Heart right ventricle (tissue), 16 donors: ENCODE data around the gene MEDAG. TPM values are rescaled to one million over a fixed set of nuclear protein-coding genes. Genes with fewer than 3 reads are reported as not detected.

Source experiments
- ATAC-seq, 8 donors: fragments of 200-7000 bp; cut with Tn5 transposase; one replicate each; pipeline ENCODE4 v1.9.1; 2020; ENCODE audit warnings: mild to moderate bottlenecking in 8 of 8, moderate library complexity in 8 of 8, moderate number of reproducible peaks in 1 of 8
- DNase-seq, 2 donors: peaks; one replicate each; pipeline ENCODE4 v3.0.0-alpha.2; 2020
- H3K27ac ChIP-seq, 10 donors: fragments of 200-600 bp; sonication (generic) in 2 of 10; one replicate each; pipeline versions ENCODE4 v1.5.0 to v1.8.0; 2020 to 2022; ENCODE audit warnings: mild to moderate bottlenecking in 3 of 10
- H3K27me3 ChIP-seq, 7 donors: fragments of 200-600 bp; one replicate each; pipeline ENCODE4 v1.8.0; 2021 to 2022; ENCODE audit warnings: mild to moderate bottlenecking in 2 of 7
- H3K36me3 ChIP-seq, 9 donors: fragments of 200-600 bp; sonication (generic) in 1 of 9; one replicate each; pipeline versions ENCODE4 v1.5.0 to v1.8.0; 2020 to 2022; ENCODE audit warnings: mild to moderate bottlenecking in 2 of 9
- H3K4me1 ChIP-seq, 9 donors: fragments of 200-600 bp; sonication (generic) in 1 of 9; one replicate each; pipeline versions ENCODE4 v1.5.0 to v1.8.0; 2020 to 2022; ENCODE audit warnings: mild to moderate bottlenecking in 4 of 9
- H3K4me3 ChIP-seq, 10 donors: fragments of 200-600 bp; sonication (generic) in 2 of 10; one replicate each; pipeline versions ENCODE4 v1.5.0 to v1.8.0; 2020 to 2022; ENCODE audit warnings: mild to moderate bottlenecking in 7 of 10, moderate library complexity in 2 of 10
- H3K9me3 ChIP-seq, 11 donors: fragments of 200-600 bp in 10 of 11; sonication (generic) in 2 of 11; one replicate each; pipeline versions ENCODE4 v1.5.0 to v1.8.0; 2013 to 2022; ENCODE audit warnings: mild to moderate bottlenecking in 2 of 11, control low read depth in 1 of 11, moderate library complexity in 1 of 11
- WGBS, 2 donors: extraction: QIAGEN DNeasy Blood & Tissue Kit; methylation state at CpG; one replicate each; pipeline ENCODE4 v1.1.7; 2013; ENCODE audit warnings: inconsistent platforms in 1 of 2; 5-methylcytosine and 5-hydroxymethylcytosine counted together
- intact Hi-C, 10 donors: fragments of 100-400 bp; cut with DNase I; formaldehyde crosslinking; loops; one replicate each; pipeline versions ENCODE4 v1.11.1 to v1.14.2; 2022
- polyA plus RNA-seq, 2 donors: library from polyadenylated mRNA; stranded (reverse); fragments of 200-250 nt; gene quantifications; one replicate each; pipeline ENCODE4 v1.2.3, GENCODE V29; 2013
- total RNA-seq, 10 donors: library from RNA; stranded (reverse); fragmentation: NEBNext Ultra II Directional in 3 of 10; extraction: Animal tissue kit (Norgen Biotek cat#: 25700) in 3 of 10; gene quantifications; one replicate each; pipeline versions ENCODE4 v1.2.1 to v1.2.4, GENCODE V29; 2021 to 2023
- TF ChIP-seq, protein P1 (sequence below), 9 donors: fragments of 200-600 bp; sonication (generic) in 2 of 9; IDR thresholded peaks; one replicate each; pipeline versions ENCODE4 v1.5.0 to v1.8.0; 2021 to 2022; ENCODE audit warnings: antibody characterized with exemption in 9 of 9, mild to moderate bottlenecking in 5 of 9, moderate library complexity in 1 of 9
- donor health status: Arrhythmogenic right ventricular cardiomyopathy.
- donor health status: ischemic (EF 13 %, LVEDD 7.1; RV severe dilation, severe dysfunction).
- donor health status: healthy with polysubstance abuse.
- donor health status: DM: no; HTN: yes; CAD: no.
- donor health status: DM: no; HTN: no; CAD: no.
- donor health status: ischemic (EF 25% LVEDD 6.9; RV normal size, moderate dysfunction).
- donor health status: ischemic (EF 25% LVEDD 5.7; RV mildly dilated, moderate dysfunction).
- donor health status: healthy.
- donor health status: DM: yes; HTN: yes; CAD: no.
- donor health status: Ischemic cardiomyopathy.
- donor health status: ischemic (EF 35%, LVEDD 5.7; RV mildly dilated, moderate dysfunction).
- donor health status: nonischemic (EF 11% LVEDD 7.7; RV severe dilation, severe dysfunction).
- donor health status: DM: yes; HTN: yes; CAD: no.
- donor health status: PGD.
- donor health status: ischemic (EF 29% LVEDD 5.4; RV normal size, mild dysfunction).
- donor health status: nonischemic (EF 23%, LVEDD 6.1; RV moderate dilation, normal function).

MEDAG gene
- total and polyA plus RNA-seq, 12 donors, result 3.2 to 22.1 (median 5.5) TPM

DNA sequence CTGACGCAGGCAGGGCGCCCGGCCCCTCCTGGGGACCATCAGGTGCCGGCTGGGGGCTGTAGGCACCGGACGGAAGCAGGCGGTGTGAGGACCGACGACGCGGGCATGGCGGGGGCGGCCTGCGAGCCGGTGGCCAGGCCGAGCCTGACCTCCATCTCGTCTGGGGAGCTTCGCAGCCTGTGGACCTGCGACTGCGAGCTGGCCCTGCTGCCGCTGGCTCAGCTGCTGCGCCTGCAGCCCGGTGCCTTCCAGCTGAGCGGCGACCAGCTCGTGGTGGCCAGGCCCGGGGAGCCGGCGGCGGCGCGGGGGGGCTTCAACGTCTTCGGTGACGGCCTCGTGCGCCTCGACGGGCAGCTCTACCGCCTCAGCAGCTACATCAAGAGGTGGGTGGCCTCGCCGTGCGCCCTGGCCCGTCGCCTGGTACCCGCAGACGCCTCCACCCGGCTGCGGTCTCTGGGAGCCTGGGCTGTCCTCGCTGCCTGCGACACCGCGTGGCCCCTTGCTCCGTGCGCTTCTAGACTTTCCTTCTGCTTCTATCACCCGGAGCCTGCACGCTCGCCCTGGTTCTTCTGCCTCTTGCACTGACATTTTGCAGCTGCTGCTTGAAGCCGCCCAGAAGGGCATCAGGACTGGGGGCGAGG, 460 bp downstream of the MEDAG start:
- DNase-seq (peak in 1 of 2 donors; percentile 29), ATAC-seq (peak in 7 of 8 donors; percentile 2 to 54 (median 31))
- TF ChIP-seq, protein P1, sequence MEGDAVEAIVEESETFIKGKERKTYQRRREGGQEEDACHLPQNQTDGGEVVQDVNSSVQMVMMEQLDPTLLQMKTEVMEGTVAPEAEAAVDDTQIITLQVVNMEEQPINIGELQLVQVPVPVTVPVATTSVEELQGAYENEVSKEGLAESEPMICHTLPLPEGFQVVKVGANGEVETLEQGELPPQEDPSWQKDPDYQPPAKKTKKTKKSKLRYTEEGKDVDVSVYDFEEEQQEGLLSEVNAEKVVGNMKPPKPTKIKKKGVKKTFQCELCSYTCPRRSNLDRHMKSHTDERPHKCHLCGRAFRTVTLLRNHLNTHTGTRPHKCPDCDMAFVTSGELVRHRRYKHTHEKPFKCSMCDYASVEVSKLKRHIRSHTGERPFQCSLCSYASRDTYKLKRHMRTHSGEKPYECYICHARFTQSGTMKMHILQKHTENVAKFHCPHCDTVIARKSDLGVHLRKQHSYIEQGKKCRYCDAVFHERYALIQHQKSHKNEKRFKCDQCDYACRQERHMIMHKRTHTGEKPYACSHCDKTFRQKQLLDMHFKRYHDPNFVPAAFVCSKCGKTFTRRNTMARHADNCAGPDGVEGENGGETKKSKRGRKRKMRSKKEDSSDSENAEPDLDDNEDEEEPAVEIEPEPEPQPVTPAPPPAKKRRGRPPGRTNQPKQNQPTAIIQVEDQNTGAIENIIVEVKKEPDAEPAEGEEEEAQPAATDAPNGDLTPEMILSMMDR (IDR thresholded peaks at IDR 0.05), result no peak
- H3K9me3 ChIP-seq, result no peaks in the 10 kb centered on the region
- WGBS, 2 donors, result 12 to 20% methylated on average over 56 to 60 of the region's 60 CpGs
- intact Hi-C loops, result loop anchor here in 1 of 10 donors (5.0 kb wide), 1 partner anchor 39 kb away; no protein-coding TSS in a partner anchor
- peak overlapping the region; percentile 13 to 86 (median 76) for H3K27ac ChIP-seq
- peak overlapping the region; percentile 5 to 58 (median 54) for H3K4me3 ChIP-seq
- H3K27me3 ChIP-seq, result peaks cover 0 to 56% (median 17%) of the 10 kb centered on the region in 7 donors
- no peaks in the 10 kb centered on the region for H3K36me3 ChIP-seq
- peaks cover 12 to 46% (median 26%) of the 10 kb centered on the region in 9 donors for H3K4me1 ChIP-seq

DNA sequence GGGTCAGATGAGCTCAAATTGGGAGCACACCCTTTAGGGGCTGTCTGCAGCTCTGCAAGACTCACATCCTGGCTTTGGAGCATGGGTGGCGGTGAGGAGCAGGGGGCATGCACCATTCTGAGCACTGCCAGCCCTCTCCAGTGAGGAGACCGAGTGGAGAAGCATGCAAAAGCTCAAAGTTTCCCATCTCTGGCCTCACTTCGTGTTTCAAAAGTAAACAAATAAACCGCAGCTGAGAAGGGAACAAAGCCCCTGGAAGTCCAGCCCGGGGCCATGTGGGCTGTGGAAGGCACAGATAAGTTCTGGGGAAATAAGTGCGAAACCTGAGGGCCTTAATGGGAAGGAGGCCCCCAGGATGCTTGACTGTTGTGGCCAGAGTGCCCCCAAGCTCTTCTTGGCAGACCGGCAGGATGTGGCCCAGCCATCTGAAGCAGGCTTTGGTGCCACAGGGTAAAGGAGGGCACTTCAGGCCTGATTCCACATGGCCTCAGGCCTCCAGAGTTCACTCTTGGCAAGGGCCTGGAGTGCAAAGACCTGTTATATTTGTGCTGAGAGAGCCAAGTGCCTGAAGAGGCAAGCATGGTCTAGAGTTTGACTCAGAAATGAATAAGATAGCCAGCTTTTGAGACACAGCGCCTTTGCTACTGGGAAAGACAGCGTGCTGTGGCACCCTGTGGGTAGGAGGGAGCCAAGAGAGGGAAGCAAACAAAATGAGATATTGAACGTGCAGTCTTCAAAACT, 1.2 kb downstream of the MEDAG start:
- peak overlapping the region in 9 of 10 donors; percentile 38 to 58 (median 55) for H3K4me3 ChIP-seq
- ATAC-seq (peak in 6 of 8 donors; percentile 5 to 60 (median 38)), DNase-seq (peak in 1 of 2 donors; percentile 9)
- 61% methylated on average over 10 of the region's 10 CpGs for WGBS, 2 donors
- TF ChIP-seq, protein P1 (IDR thresholded peaks at IDR 0.05), result no peak
- H3K36me3 ChIP-seq, result no peaks in the 10 kb centered on the region
- H3K27me3 ChIP-seq, result peaks cover 0 to 56% (median 17%) of the 10 kb centered on the region in 7 donors
- no peaks in the 10 kb centered on the region for H3K9me3 ChIP-seq
- peak overlapping the region in 9 of 10 donors; percentile 32 to 86 (median 77) for H3K27ac ChIP-seq
- peaks cover 12 to 46% (median 26%) of the 10 kb centered on the region in 9 donors for H3K4me1 ChIP-seq
- intact Hi-C loops, result loop anchor here in 1 of 10 donors (5.0 kb wide), 1 partner anchor 40 kb away; no protein-coding TSS in a partner anchor

DNA sequence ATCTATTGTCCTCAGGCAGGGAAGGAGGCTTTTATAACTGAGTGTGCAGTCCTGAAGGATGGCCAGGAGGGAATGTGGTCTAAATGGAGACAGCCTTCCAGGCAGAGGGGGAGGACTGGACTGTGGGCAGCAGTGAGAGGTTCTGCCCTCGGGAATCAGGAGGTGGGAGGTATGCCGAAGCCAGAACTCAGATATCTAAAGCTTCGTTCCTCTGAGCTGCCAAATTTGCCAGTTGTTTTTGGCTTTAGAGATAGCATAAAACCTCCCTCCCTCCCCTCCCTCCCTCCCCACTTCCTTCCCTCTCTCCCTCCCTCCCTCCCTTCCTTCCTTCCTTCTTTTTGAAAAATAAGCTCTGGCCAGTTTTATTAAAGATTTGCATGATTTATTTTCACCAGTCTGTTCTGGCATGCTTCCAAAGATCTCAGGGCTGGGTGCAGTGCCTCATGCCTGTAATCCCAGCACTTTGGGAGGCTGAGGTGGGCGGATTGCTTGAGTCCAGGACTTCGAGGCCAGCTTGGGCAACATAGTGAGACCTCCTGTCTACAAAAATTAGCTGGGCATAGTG, 2.4 kb downstream of the MEDAG start:
- H3K27me3 ChIP-seq, result peaks cover 0 to 49% (median 17%) of the 10 kb centered on the region in 7 donors
- no peaks in the 10 kb centered on the region for H3K9me3 ChIP-seq
- H3K4me3 ChIP-seq, result peak overlapping the region in 8 of 10 donors; percentile 38 to 58 (median 55)
- DNase-seq, result peak; percentile 24 to 68
- TF ChIP-seq, protein P1 (IDR thresholded peaks at IDR 0.05), result no peak
- intact Hi-C loops, result loop anchor here in 1 of 10 donors (5.0 kb wide), 1 partner anchor 41 kb away; no protein-coding TSS in a partner anchor
- no peaks in the 10 kb centered on the region for H3K36me3 ChIP-seq
- 14 to 16% methylated on average over 5 of the region's 5 CpGs for WGBS, 2 donors
- peaks cover 12 to 46% (median 26%) of the 10 kb centered on the region in 9 donors for H3K4me1 ChIP-seq
- H3K27ac ChIP-seq, result peak overlapping the region in 7 of 10 donors; percentile 32 to 86 (median 77)
- ATAC-seq, result peak; percentile 21 to 87 (median 72)

GRCh38 chr13:30910676-30911075, 4.6 kb downstream of the MEDAG start:
- WGBS, 2 donors, result 92 to 94% methylated on average over 3 of the region's 3 CpGs
- H3K4me1 ChIP-seq, result peaks cover 12 to 43% (median 25%) of the 10 kb centered on the region in 9 donors
- intact Hi-C loops, result no loop called here
- ATAC-seq (no peak), DNase-seq (no peak)
- no peaks in the 10 kb centered on the region for H3K9me3 ChIP-seq
- TF ChIP-seq, protein P1 (IDR thresholded peaks at IDR 0.05), result no peak
- H3K4me3 ChIP-seq, result no peak overlapping the region
- peaks cover 0 to 27% (median 13%) of the 10 kb centered on the region in 7 donors for H3K27me3 ChIP-seq
- no peaks in the 10 kb centered on the region for H3K36me3 ChIP-seq
- H3K27ac ChIP-seq, result no peak overlapping the region
